Testis (tissue), 3 donors: ENCODE data around the gene TMEM9B. TPM values are rescaled to one million over a fixed set of nuclear protein-coding genes. Genes with fewer than 3 reads are reported as not detected.
"Not testable (repeated sequence)": the region's sequence is repeated elsewhere in the genome, so short reads cannot be mapped to it uniquely, and the experiment has no call there.

ENCODE experiments used
- DNase-seq: peaks from one replicate; pipeline ENCODE4 v3.0.0-alpha.2; 2019
- H3K27ac ChIP-seq, 2 donors: fragments of 200-600 bp; sonication (generic); one replicate each; pipeline ENCODE4 v1.5.1; 2019
- H3K27me3 ChIP-seq: fragments of 200-600 bp; sonication (generic); one replicate; pipeline ENCODE4 v1.5.1; 2019
- H3K36me3 ChIP-seq: fragments of 200-600 bp; sonication (generic); one replicate; pipeline ENCODE4 v1.5.1; 2017; ENCODE audit warnings: low read depth; ENCODE audit errors: missing control alignments
- H3K4me1 ChIP-seq: fragments of 200-600 bp; sonication (generic); one replicate; pipeline ENCODE4 v1.5.1; 2019
- H3K4me3 ChIP-seq, 2 donors: fragments of 200-600 bp; sonication (generic); one replicate each; pipeline ENCODE4 v1.5.1; 2017 to 2019
- H3K9me3 ChIP-seq: fragments of 200-600 bp; sonication (generic); one replicate; pipeline ENCODE4 v1.5.1; 2017
- CTCF ChIP-seq, 3 experiments: fragments of 450-650 bp in 2 of 3; fragments of 200-600 bp in 1 of 3; sonication (generic) in 1 of 3; IDR thresholded peaks; one replicate each; pipeline ENCODE4 v1.5.1; 2016 to 2019; ENCODE audit warnings: antibody characterized with exemption in 3 of 3, mild to moderate bottlenecking in 2 of 3, moderate library complexity in 1 of 3
- POLR2A ChIP-seq: fragments of 450-650 bp; IDR thresholded peaks from one replicate; pipeline ENCODE4 v1.6.1; 2017; ENCODE audit warnings: antibody characterized with exemption, mild to moderate bottlenecking, moderate library complexity
- WGBS, 2 donors: methylation state at CpG; one replicate each; pipeline ENCODE4 v1.1.5; 2018; 5-methylcytosine and 5-hydroxymethylcytosine counted together
- intact Hi-C: fragments of 100-400 bp; cut with DNase I; formaldehyde crosslinking; loops from one replicate; pipeline ENCODE4 v1.15.1; 2023; ENCODE audit warnings: low total_unique reads
- polyA plus RNA-seq: library from polyadenylated mRNA; stranded (reverse); fragments of 350-450 nt; fragmentation: Illumina TruSeq; extraction: RNeasy Lipid Tissue Mini Kit (QIAGEN cat#74804); gene quantifications from one replicate; pipeline ENCODE4 v1.2.3, GENCODE V29; 2014; ENCODE audit warnings: low read depth, low replicate concordance; ENCODE audit not compliant: insufficient read depth
- total RNA-seq, 2 donors: library from RNA; depleted of rRNA; stranded (reverse); fragments of >200 nt; gene quantifications; one replicate each; pipeline ENCODE4 v1.2.3, GENCODE V29; 2016

TMEM9B gene
- total and polyA plus RNA-seq, 3 donors from 2014 or later: 43.3 to 55.0 (median 43.5) TPM

- intact Hi-C loops: no loop called here
- no peak overlapping the region for H3K4me3 ChIP-seq
- no peak for TF ChIP-seq POLR2A
- no peaks in the 10 kb centered on the region for H3K27me3 ChIP-seq
- WGBS, 2 donors: 79 to 84% methylated on average over 3 of the region's 3 CpGs
- no peak overlapping the region for H3K27ac ChIP-seq
- no peak for DNase-seq
- no peaks in the 10 kb centered on the region for H3K36me3 ChIP-seq
- no peaks in the 10 kb centered on the region for H3K9me3 ChIP-seq
- no peaks in the 10 kb centered on the region for H3K4me1 ChIP-seq
Measured at GRCh38 chr11:8988329-8989234, 24.3 kb upstream of the TMEM9B start.

- no peaks in the 10 kb centered on the region for H3K27me3 ChIP-seq
- no peak overlapping the region for H3K4me3 ChIP-seq
- no peak overlapping the region for H3K27ac ChIP-seq
- H3K4me1 ChIP-seq: no peaks in the 10 kb centered on the region
- 86 to 95% methylated on average over 2 of the region's 2 CpGs for WGBS, 2 donors
- no peak for DNase-seq
- no peak for TF ChIP-seq POLR2A
- TF ChIP-seq CTCF (IDR thresholded peaks at IDR 0.05): no peak
- no peaks in the 10 kb centered on the region for H3K36me3 ChIP-seq
- intact Hi-C loops: no loop called here
- H3K9me3 ChIP-seq: no peaks in the 10 kb centered on the region
Measured at GRCh38 chr11:8987446-8987845, 23.2 kb upstream of the TMEM9B start.

- H3K27me3 ChIP-seq, H3K4me1 ChIP-seq, intact Hi-C loops, H3K27ac ChIP-seq, DNase-seq, H3K4me3 ChIP-seq, H3K36me3 ChIP-seq, H3K9me3 ChIP-seq: not testable (repeated sequence)
- WGBS, 2 donors: 87 to 92% methylated on average over 6 of the region's 6 CpGs
Measured at GRCh38 chr11:8986772-8987171, 22.5 kb upstream of the TMEM9B start.

- Histone ChIP-seq H3K4me1 (no peaks in the 10 kb centered on the region), H3K27ac (no peak overlapping the region), H3K27me3 (no peaks in the 10 kb centered on the region), H3K9me3 (no peaks in the 10 kb centered on the region), H3K4me3 (no peak overlapping the region), H3K36me3 (no peaks in the 10 kb centered on the region)
- DNase-seq: no peak
- no peak for TF ChIP-seq CTCF (IDR thresholded peaks at IDR 0.05)
- no peak for TF ChIP-seq POLR2A
- 85 to 95% methylated on average over 5 of the region's 5 CpGs for WGBS, 2 donors
- intact Hi-C loops: no loop called here
Measured at GRCh38 chr11:8985462-8985861, 21.2 kb upstream of the TMEM9B start.

- Histone ChIP-seq H3K4me3 (no peak overlapping the region), H3K27me3 (no peaks in the 10 kb centered on the region), H3K9me3 (no peaks in the 10 kb centered on the region), H3K27ac (no peak overlapping the region), H3K36me3 (no peaks in the 10 kb centered on the region), H3K4me1 (no peaks in the 10 kb centered on the region)
- intact Hi-C loops: no loop called here
- DNase-seq: no peak
- TF ChIP-seq CTCF (IDR thresholded peaks at IDR 0.05) (no peak), POLR2A (no peak)
- 90 to 92% methylated on average over 2 of the region's 2 CpGs for WGBS, 2 donors
Measured at GRCh38 chr11:8983552-8983951, 19.3 kb upstream of the TMEM9B start.

GRCh38 chr11:8980485-8980884 is 16.2 kb upstream of the TMEM9B start:
- Histone ChIP-seq H3K4me3 (no peak overlapping the region), H3K9me3 (no peaks in the 10 kb centered on the region), H3K27me3 (no peaks in the 10 kb centered on the region), H3K4me1 (no peaks in the 10 kb centered on the region), H3K36me3 (no peaks in the 10 kb centered on the region), H3K27ac (no peak overlapping the region)
- 79 to 87% methylated on average over 3 of the region's 3 CpGs for WGBS, 2 donors
- DNase-seq: no peak
- TF ChIP-seq CTCF (IDR thresholded peaks at IDR 0.05) (no peak), POLR2A (no peak)
- intact Hi-C loops: no loop called here

GRCh38 chr11:8979365-8979764 is 15.1 kb upstream of the TMEM9B start:
- DNase-seq, H3K27me3 ChIP-seq, H3K9me3 ChIP-seq, intact Hi-C loops, H3K4me1 ChIP-seq, H3K4me3 ChIP-seq, H3K27ac ChIP-seq, H3K36me3 ChIP-seq: not testable (repeated sequence)
- WGBS, 2 donors: 83 to 91% methylated on average over 5 of the region's 7 CpGs
